ENCODE measurements around the gene PHETA2. TPM values are rescaled to one million over a fixed set of nuclear protein-coding genes. Genes with fewer than 3 reads are reported as not detected.

The PHETA2 gene, protein sequence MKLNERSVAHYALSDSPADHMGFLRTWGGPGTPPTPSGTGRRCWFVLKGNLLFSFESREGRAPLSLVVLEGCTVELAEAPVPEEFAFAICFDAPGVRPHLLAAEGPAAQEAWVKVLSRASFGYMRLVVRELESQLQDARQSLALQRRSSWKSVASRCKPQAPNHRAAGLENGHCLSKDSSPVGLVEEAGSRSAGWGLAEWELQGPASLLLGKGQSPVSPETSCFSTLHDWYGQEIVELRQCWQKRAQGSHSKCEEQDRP
- 0.88 TPM for total RNA-seq (ENCODE audit: unreplicated experiment)
- long read RNA-seq, partial matches to known transcripts: 1 of 2 reads
- long read RNA-seq, other reads (novel, unspliced or antisense): 0 of 2 reads

DNA sequence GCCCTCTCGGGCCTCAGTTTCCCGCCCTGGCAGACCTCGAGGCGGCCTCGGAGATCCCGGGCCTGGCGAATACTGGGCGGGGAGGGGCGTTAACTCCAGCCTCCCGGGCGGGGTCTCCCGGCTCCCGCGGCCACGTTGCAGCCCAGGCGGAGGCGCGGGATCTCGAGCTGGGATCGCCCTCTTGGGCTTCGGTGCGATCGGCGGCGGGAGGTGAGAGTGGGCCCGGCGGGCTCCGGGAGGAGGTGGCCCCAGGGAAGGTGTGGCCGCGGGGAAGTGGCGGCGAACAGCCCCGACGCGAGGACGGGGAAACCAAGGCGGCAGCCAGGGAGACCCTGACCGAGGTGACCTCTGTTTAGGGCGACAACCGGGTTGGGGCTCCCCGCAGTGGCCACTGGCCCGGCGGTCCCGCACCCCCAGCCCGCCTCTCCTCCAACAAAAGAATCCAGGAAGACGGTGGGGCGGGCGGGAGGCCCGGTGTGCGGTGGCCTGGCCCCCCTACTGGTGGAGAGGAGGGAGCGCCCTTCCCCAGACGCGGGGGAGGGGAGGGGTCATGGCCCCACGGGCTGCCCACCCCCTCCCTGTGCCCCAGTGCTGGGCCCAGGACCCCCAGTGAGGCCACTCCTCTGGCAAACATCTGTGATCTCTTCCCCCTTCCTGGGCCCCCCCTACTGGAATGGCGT, at the start of gene PHETA2:
TSS of gene PHETA2 (plus strand) at position 117 of the 680 bp plus-strand sequence. CDS start 3,046 bp downstream, outside the sequence.
- Mint-ChIP-seq H3K27me3 (ENCODE audit: unreplicated experiment) (peaks cover 7% of the 10 kb centered on the region), H3K4me3 (ENCODE audit: unreplicated experiment) (peak within 1 kb of the TSS; percentile 49), H3K4me1 (ENCODE audit: low read depth, unreplicated experiment) (peaks cover 14% of the 10 kb centered on the region), H3K36me3 (ENCODE audit: unreplicated experiment) (peaks cover 6% of the 10 kb centered on the region), H3K9me3 (ENCODE audit: unreplicated experiment) (peaks cover 6% of the 10 kb centered on the region), H3K27ac (ENCODE audit: unreplicated experiment) (no peak within 1 kb of the TSS)
- TF ChIP-seq, protein P1, sequence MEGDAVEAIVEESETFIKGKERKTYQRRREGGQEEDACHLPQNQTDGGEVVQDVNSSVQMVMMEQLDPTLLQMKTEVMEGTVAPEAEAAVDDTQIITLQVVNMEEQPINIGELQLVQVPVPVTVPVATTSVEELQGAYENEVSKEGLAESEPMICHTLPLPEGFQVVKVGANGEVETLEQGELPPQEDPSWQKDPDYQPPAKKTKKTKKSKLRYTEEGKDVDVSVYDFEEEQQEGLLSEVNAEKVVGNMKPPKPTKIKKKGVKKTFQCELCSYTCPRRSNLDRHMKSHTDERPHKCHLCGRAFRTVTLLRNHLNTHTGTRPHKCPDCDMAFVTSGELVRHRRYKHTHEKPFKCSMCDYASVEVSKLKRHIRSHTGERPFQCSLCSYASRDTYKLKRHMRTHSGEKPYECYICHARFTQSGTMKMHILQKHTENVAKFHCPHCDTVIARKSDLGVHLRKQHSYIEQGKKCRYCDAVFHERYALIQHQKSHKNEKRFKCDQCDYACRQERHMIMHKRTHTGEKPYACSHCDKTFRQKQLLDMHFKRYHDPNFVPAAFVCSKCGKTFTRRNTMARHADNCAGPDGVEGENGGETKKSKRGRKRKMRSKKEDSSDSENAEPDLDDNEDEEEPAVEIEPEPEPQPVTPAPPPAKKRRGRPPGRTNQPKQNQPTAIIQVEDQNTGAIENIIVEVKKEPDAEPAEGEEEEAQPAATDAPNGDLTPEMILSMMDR (IDR thresholded peaks at IDR 0.05; ENCODE audit: partially characterized antibody, unreplicated experiment): peak; percentile 22
- peak; percentile 51 for DNase-seq

DNA sequence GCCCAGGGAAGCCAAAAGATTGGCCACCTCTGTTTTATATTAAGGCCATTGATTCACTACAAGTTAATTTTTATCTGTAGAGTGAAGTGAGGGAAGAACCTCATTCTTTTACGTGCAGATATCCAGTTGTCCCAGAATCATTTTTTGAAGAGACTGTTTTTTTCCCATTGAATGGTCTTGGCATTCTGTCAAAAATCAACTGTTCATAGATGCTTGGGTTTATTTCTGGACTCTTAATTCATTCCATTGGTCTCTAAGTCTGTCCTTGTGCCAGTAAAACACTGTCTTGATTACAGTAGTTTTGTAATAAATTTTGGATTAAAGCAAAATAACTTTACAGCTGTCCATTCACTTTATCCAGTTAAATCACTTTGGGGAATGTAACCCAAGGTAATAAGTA, 48.6 kb upstream of the PHETA2 start:
- H3K27ac Mint-ChIP-seq (ENCODE audit: unreplicated experiment): no peak overlapping the region
- no peaks in the 10 kb centered on the region for H3K4me1 Mint-ChIP-seq (ENCODE audit: low read depth, unreplicated experiment)
- H3K27me3 Mint-ChIP-seq (ENCODE audit: unreplicated experiment): peaks cover 5% of the 10 kb centered on the region
- H3K36me3 Mint-ChIP-seq (ENCODE audit: unreplicated experiment): no peaks in the 10 kb centered on the region
- H3K9me3 Mint-ChIP-seq (ENCODE audit: unreplicated experiment): peaks cover 1% of the 10 kb centered on the region
- H3K4me3 Mint-ChIP-seq (ENCODE audit: unreplicated experiment): no peak overlapping the region
- no peak for DNase-seq
- TF ChIP-seq, protein P1 (IDR thresholded peaks at IDR 0.05; ENCODE audit: partially characterized antibody, unreplicated experiment): no peak

DNA sequence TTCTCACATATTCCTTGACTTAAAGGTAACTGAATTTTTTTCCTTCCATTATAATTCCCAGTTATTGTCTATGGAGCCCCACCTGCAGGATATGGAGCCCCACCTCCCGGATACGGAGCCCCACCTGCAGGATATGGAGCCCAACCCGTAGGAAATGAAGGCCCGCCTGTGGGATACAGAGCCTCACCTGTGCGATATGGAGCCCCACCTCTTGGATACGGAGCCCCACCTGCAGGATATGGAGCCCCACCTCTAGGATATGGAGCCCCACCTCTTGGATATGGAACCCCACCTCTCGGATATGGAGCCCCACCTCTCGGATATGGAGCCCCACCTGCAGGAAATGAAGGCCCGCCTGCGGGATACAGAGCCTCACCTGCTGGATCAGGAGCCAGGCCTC, 47.3 kb upstream of the PHETA2 start:
- Mint-ChIP-seq H3K27ac (ENCODE audit: unreplicated experiment) (no peak overlapping the region), H3K27me3 (ENCODE audit: unreplicated experiment) (peaks cover 5% of the 10 kb centered on the region), H3K36me3 (ENCODE audit: unreplicated experiment) (no peaks in the 10 kb centered on the region), H3K4me1 (ENCODE audit: low read depth, unreplicated experiment) (no peaks in the 10 kb centered on the region), H3K4me3 (ENCODE audit: unreplicated experiment) (no peak overlapping the region), H3K9me3 (ENCODE audit: unreplicated experiment) (peaks cover 1% of the 10 kb centered on the region)
- DNase-seq: no peak
- TF ChIP-seq, protein P1 (IDR thresholded peaks at IDR 0.05; ENCODE audit: partially characterized antibody, unreplicated experiment): no peak

DNA sequence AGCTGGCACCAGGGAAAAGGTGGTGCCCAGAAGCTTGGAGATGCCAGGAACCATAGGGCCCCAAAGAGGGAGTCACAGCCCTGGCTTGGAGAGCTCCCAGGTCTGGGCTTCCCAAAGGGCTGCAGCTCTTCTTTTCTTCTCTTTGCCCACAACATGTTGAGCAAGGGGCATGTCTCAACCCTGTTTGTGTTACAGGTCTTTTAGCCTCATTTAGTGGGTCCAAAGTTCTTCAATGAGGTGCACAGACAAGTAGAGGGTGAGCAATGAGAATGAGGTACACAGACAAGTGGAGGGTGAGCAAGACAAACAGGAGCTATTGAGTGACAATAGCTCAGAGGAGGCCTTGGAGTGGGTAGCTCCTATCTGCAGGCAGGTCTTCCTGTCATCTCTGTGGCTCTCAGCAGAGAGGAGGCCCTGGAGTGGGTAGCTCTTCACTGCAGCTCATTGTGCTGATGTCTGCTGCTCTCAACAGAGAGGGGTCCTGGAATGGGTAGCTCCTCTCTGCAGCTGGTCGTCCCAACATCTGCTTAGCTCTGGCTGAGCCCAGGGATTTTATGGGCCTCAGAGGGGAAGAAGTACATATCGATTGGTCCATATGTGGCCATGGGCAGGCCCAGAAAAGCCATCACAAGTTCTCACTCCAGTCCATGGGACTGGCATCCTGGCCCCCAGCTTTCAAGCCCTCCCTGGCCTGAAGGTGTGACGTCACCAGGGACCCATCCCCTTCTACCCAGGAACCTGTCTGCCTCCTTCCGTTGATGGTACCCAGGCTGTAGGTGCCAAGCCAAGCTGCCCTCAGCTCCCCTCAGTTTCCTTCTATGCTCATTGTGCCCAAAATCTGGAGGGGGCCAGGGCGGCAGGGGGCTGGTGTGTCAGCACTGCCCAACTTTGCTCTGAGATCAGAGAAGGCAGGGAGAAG, 40.5 kb upstream of the PHETA2 start:
- Mint-ChIP-seq H3K36me3 (ENCODE audit: unreplicated experiment) (no peaks in the 10 kb centered on the region), H3K4me1 (ENCODE audit: low read depth, unreplicated experiment) (no peaks in the 10 kb centered on the region), H3K27ac (ENCODE audit: unreplicated experiment) (no peak overlapping the region), H3K4me3 (ENCODE audit: unreplicated experiment) (no peak overlapping the region), H3K9me3 (ENCODE audit: unreplicated experiment) (peaks cover 1% of the 10 kb centered on the region), H3K27me3 (ENCODE audit: unreplicated experiment) (no peaks in the 10 kb centered on the region)
- DNase-seq: no peak
- TF ChIP-seq, protein P1 (IDR thresholded peaks at IDR 0.05; ENCODE audit: partially characterized antibody, unreplicated experiment): no peak

All from glutamatergic neuron (in vitro differentiated cells).